CD4-positive, alpha-beta T cell treated with Interleukin-6 at 100 ng/mL for 8 hours (primary cell): ENCODE results near the gene SEPTIN2.
"Not testable (repeated sequence)": the region's sequence is repeated elsewhere in the genome, so short reads cannot be mapped to it uniquely, and the experiment has no call there.

Experiments used
- DNase-seq: peaks from one replicate; pipeline ENCODE4 v3.0.0-alpha.2; 2020; ENCODE audit warnings: mixed read lengths, low spot score

Gene SEPTIN2

GRCh38 chr2:241386519-241386918, 70.8 kb downstream of the SEPTIN2 start:
- DNase-seq, result no peak

GRCh38 chr2:241389697-241390096, 74.0 kb downstream of the SEPTIN2 start:
- no peak for DNase-seq

GRCh38 chr2:241390301-241391206, 74.8 kb downstream of the SEPTIN2 start:
- no peak for DNase-seq

DNA sequence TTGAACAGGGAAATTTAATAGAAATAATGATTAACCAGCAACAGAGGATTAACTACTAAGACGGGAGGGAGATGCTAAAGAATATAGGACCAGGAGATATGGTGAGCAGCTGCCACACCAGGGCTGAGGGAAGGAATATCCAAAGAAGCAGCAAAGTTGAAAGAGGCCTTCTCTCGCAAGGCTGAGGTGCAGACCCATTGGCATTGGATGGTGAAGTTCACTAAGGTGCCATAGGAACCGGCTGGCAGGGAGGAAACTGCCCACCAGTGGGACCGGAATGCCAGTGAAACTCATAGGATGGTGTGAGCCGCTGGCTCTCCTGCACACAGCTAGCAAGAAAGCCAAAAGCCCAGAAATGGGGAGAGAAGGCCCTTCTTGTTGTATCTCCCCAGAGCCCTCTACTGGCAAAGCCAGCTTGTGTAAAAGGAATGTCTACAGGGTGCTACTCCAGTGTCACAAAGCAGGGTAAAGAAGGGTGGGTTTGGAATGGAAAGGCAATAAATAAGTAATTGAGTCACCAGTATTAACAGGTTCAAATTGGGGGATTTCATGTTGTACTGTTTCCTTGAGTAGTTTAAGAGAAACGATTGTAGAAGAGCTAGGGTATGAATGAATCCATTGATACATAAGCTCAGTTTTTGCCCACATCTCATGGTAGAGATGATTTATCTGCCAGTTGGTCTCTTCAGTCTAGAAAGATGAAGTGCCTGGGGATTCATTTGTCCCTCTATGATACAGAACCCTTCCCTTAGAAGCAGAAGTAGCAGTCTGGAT, 76.4 kb downstream of the SEPTIN2 start:
- DNase-seq, result no peak

GRCh38 chr2:241392753-241393152, 77.0 kb downstream of the SEPTIN2 start:
- DNase-seq, result not testable (repeated sequence)

DNA sequence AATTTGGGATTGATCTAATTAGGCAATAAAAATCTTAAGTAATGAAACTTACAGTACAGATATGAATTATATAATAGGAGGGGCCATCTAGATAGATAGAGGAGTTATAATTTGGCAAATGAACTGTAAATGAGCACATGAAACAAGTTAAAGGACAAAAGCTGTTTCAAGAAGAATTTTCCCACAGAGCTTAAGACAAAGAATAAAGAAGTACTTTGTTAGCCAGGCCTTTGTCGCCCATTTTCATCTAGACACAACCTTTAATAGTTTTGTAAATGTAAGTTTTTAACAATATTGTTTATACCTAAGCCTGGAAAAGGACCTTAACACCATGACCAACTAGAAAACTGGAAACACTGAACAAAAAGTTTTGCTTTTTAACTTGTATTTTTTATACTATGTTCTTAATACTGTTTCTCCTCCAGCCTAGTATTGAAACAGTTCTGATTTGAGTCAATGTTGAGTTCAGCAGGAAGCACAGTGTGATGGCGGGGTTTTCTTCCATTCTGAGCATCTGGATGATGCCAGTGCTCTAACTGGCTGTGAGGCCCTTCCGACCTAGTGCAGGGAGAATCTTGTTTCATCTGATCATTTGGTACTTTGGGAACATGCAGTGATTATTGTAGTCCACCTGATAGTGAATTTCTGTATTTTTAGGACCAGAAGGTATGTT, 77.9 kb downstream of the SEPTIN2 start:
- DNase-seq, result no peak

- DNase-seq, result not testable (repeated sequence)
Measured at GRCh38 chr2:241396809-241397208, 81.1 kb downstream of the SEPTIN2 start.

DNA sequence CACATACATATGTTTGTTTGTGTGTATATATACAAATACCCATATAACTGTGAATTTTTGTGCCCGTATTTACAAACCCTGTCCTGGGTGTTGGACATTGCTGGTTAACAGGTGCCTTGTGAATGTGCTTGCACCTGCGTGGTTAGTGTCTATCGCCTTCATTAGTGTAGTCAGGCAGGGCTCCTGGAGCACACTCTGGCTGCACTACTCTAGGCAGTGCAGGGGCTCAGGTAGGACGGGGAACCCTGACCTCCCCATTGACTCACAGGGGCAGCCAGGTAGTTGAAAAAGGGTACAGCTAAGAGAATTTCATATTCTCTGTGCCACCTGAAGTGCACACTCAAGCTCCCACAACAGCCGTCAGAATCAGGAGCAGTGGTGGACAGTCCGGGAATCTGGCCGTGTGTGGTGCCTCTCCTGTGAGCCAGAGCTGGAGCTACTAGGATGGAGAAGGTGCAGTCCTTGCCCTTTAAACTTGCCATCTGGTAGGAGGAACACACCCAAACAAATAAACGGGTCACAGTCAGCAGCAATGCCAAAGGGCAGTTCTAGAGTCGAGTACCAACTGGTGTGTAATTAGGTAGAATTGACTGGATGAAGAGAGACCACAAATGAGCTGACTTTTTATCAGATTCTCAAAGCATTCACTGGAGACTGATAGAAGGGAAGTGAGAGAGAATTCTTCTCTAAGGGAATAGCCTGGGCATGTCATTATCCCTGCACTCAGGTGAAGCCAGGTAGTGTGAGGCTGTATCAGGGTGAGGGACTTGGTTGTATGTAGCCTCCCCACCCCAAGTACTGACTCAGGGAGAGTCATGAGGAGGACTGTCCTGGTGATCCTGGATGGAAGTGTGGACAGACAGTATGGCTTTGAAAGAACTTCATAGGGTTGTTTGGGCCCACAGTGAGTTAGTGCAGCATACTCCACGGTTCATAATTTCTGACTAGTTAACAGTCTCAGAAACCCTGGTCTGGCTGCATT, 84.5 kb downstream of the SEPTIN2 start:
- DNase-seq, result no peak
